ENCODE measurements around the gene SGO1. TPM values are rescaled to one million over a fixed set of nuclear protein-coding genes. Genes with fewer than 3 reads are reported as not detected.

The SGO1 gene
- total RNA-seq, 1 experiment from 2014 or later = 23.5 TPM

- no peaks in the 10 kb centered on the region for H3K79me2 ChIP-seq (ENCODE audit: insufficient read depth, low read length)
- DNase-seq (ENCODE audit: low read depth, low spot score) (no peak), ATAC-seq (no peak)
- no peak overlapping the region for H3K4me3 ChIP-seq (replicated peaks in 1 of 2; ENCODE audit: low read depth in 1 of 2, low read length in 2 of 2)
- H3K36me3 ChIP-seq (ENCODE audit: control insufficient read depth in 1 of 2, insufficient read depth in 2 of 2, low read length in 2 of 2) = no peaks in the 10 kb centered on the region
- no peak overlapping the region for H2AFZ ChIP-seq (ENCODE audit: low read depth, low read length, poor library complexity, severe bottlenecking)
- no peak overlapping the region for H3K4me2 ChIP-seq (ENCODE audit: low read length)
- H3K27ac ChIP-seq (ENCODE audit: low read depth, low read length) = no peak overlapping the region
- H3K9ac ChIP-seq (ENCODE audit: low read length) = no peak overlapping the region
- BruUV-seq (replicated peaks) = no TSS peak
- no peaks in the 10 kb centered on the region for H3K9me2 ChIP-seq (ENCODE audit: insufficient read depth)
- POLR2A ChIA-PET = no interaction called here
- intact Hi-C loops (cut with micrococcal nuclease) = no loop called here
- H3K4me1 ChIP-seq (ENCODE audit: control insufficient read depth in 1 of 2, insufficient read depth in 2 of 2, low read length in 2 of 2) = no peaks in the 10 kb centered on the region
- no peaks in the 10 kb centered on the region for H4K20me1 ChIP-seq (ENCODE audit: insufficient read depth)
- CTCF ChIA-PET = no interaction called here
- H3K9me3 ChIP-seq (ENCODE audit: control insufficient read depth in 1 of 2, insufficient read depth in 1 of 2, low read depth in 1 of 2, low read length in 2 of 2) = no peaks in the 10 kb centered on the region
- RAD21 ChIA-PET (ENCODE audit: low non-redundant PET in 1 of 2, low total read pairs in 2 of 2, uncharacterized antibody in 2 of 2, unreplicated experiment in 2 of 2) = no interaction called here
- H3K27me3 ChIP-seq (ENCODE audit: insufficient read depth, low read length) = no peaks in the 10 kb centered on the region
- TF ChIP-seq YY1 (IDR thresholded peaks at IDR 0.05; ENCODE audit: extremely low read depth, insufficient replicate concordance, low read depth, low read length) (no peak), POLR2AphosphoS5 (IDR thresholded peaks at IDR 0.05; ENCODE audit: low read depth, low read length) (no peak), SP1 (IDR thresholded peaks at IDR 0.05; ENCODE audit: low read depth) (no peak), SIN3A (IDR thresholded peaks at IDR 0.05; ENCODE audit: low read depth) (no peak), MAX (IDR thresholded peaks at IDR 0.05) (no peak), CEBPB (IDR thresholded peaks at IDR 0.05; ENCODE audit: low read depth) (no peak), FOSL1 (IDR thresholded peaks at IDR 0.05; ENCODE audit: low read depth) (no peak), ZBTB33 (IDR thresholded peaks at IDR 0.05; ENCODE audit: extremely low read depth, insufficient replicate concordance, low read length) (no peak), EZH2 (IDR thresholded peaks at IDR 0.05) (no peak), TCF7L2 (IDR thresholded peaks at IDR 0.05; ENCODE audit: borderline replicate concordance, extremely low read depth, insufficient read depth, insufficient read length) (no peak)
- TF ChIP-seq, protein P1, sequence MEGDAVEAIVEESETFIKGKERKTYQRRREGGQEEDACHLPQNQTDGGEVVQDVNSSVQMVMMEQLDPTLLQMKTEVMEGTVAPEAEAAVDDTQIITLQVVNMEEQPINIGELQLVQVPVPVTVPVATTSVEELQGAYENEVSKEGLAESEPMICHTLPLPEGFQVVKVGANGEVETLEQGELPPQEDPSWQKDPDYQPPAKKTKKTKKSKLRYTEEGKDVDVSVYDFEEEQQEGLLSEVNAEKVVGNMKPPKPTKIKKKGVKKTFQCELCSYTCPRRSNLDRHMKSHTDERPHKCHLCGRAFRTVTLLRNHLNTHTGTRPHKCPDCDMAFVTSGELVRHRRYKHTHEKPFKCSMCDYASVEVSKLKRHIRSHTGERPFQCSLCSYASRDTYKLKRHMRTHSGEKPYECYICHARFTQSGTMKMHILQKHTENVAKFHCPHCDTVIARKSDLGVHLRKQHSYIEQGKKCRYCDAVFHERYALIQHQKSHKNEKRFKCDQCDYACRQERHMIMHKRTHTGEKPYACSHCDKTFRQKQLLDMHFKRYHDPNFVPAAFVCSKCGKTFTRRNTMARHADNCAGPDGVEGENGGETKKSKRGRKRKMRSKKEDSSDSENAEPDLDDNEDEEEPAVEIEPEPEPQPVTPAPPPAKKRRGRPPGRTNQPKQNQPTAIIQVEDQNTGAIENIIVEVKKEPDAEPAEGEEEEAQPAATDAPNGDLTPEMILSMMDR (IDR thresholded peaks at IDR 0.05 in 2 of 3, conservative IDR thresholded peaks at IDR 0.05 in 1 of 3; ENCODE audit: borderline replicate concordance in 1 of 3, insufficient read depth in 1 of 3, low read depth in 2 of 3, low read length in 2 of 3) = no peak
- TF ChIP-seq, protein P2, sequence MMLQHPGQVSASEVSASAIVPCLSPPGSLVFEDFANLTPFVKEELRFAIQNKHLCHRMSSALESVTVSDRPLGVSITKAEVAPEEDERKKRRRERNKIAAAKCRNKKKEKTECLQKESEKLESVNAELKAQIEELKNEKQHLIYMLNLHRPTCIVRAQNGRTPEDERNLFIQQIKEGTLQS (IDR thresholded peaks at IDR 0.05) = no peak
Measured at GRCh38 chr3:20141851-20142250, 44.2 kb downstream of the SGO1 start.

All from HCT116 (cell line).